Measurements from ENCODE around the gene WDR46. TPM values are rescaled to one million over a fixed set of nuclear protein-coding genes. Genes with fewer than 3 reads are reported as not detected.
"Not testable (repeated sequence)": the region's sequence is repeated elsewhere in the genome, so short reads cannot be mapped to it uniquely, and the experiment has no call there.

WDR46 gene
- total and polyA plus RNA-seq, 9 donors: 25.5 to 58.5 (median 34.8) TPM

- Histone ChIP-seq H3K27ac (peak within 1 kb of the TSS; percentile 11 to 79), H3K4me1 (ENCODE audit: insufficient read depth) (peaks cover 3% of the 10 kb centered on the region), H3K9me3 (no peaks in the 10 kb centered on the region), H3K4me3 (peak within 1 kb of the TSS; percentile 52), H3K27me3 (no peaks in the 10 kb centered on the region), H3K36me3 (no peaks in the 10 kb centered on the region)
- DNase-seq: peak; percentile 70 to 82 (median 75)
- intact Hi-C loops (cut with DNase I): loop anchor here in 1 of 4 donors (10.0 kb wide), 1 partner anchor 138 kb away; the partner anchor contains the start of genes CUTA and PHF1
- 1% methylated on average over 53 to 80 of the region's 80 CpGs for WGBS, 3 donors
- TF ChIP-seq POLR2A (IDR thresholded peaks at IDR 0.05) (no peak), CTCF (IDR thresholded peaks at IDR 0.05) (peak; percentile 37 to 69 (median 52))
Measured at GRCh38 chr6:33276864-33277662, 12.0 kb downstream of the WDR46 start, which contains the start of gene B3GALT4. TSS of gene B3GALT4 (plus strand) at chr6:33277123. CDS start at chr6:33277420, 297 bp downstream.

GRCh38 chr6:33276581-33276863 is 12.5 kb downstream of the WDR46 start:
- intact Hi-C loops (cut with DNase I): loop anchor here in 1 of 4 donors (10.0 kb wide), 1 partner anchor 138 kb away; the partner anchor contains the start of genes CUTA and PHF1
- no peak for TF ChIP-seq EP300 (IDR thresholded peaks at IDR 0.05)
- no peak for TF ChIP-seq POLR2A (IDR thresholded peaks at IDR 0.05)
- TF ChIP-seq CTCF (IDR thresholded peaks at IDR 0.05): no peak
- peak overlapping the region; percentile 11 to 79 for H3K27ac ChIP-seq
- peaks cover 3% of the 10 kb centered on the region for H3K4me1 ChIP-seq (ENCODE audit: insufficient read depth)
- H3K4me3 ChIP-seq: peak overlapping the region; percentile 52
- no peak for DNase-seq
- no peaks in the 10 kb centered on the region for H3K9me3 ChIP-seq
- no peaks in the 10 kb centered on the region for H3K27me3 ChIP-seq
- no peaks in the 10 kb centered on the region for H3K36me3 ChIP-seq

GRCh38 chr6:33275795-33276580 is 13.1 kb downstream of the WDR46 start:
- 57 to 70% (median 64%) methylated on average over 16 of the region's 16 CpGs for WGBS, 3 donors
- H3K4me3 ChIP-seq; H3K36me3 ChIP-seq; H3K4me1 ChIP-seq (ENCODE audit: insufficient read depth); H3K9me3 ChIP-seq; DNase-seq; H3K27me3 ChIP-seq: not testable (repeated sequence)
- H3K27ac ChIP-seq: peak overlapping the region in 1 of 2 donors; percentile 79
- intact Hi-C loops (cut with DNase I): loop anchor here in 1 of 4 donors (10.0 kb wide), 1 partner anchor 139 kb away; the partner anchor contains the start of genes CUTA and PHF1

- TF ChIP-seq CTCF (IDR thresholded peaks at IDR 0.05) (no peak), EP300 (IDR thresholded peaks at IDR 0.05) (no peak), POLR2A (IDR thresholded peaks at IDR 0.05) (no peak)
- Histone ChIP-seq H3K4me3 (no peak overlapping the region), H3K27ac (no peak overlapping the region), H3K4me1 (ENCODE audit: insufficient read depth) (peaks cover 5% of the 10 kb centered on the region), H3K36me3 (no peaks in the 10 kb centered on the region), H3K27me3 (no peaks in the 10 kb centered on the region), H3K9me3 (no peaks in the 10 kb centered on the region)
- 47 to 60% (median 52%) methylated on average over 14 of the region's 14 CpGs for WGBS, 3 donors
- intact Hi-C loops (cut with DNase I): loop anchor here in 2 of 4 donors (5.0 to 10.0 kb wide), 2 partner anchors 43 to 141 kb away; partner anchors contain the start of genes CUTA (in 1 of the 2), PHF1 (in 1 of the 2) and ZBTB22 (in 1 of the 2)
- no peak for DNase-seq
Measured at GRCh38 chr6:33273924-33274902, 14.8 kb downstream of the WDR46 start.

Measured in ovary (tissue), 9 donors.